Vagina (tissue), 2 donors: ENCODE results near the gene DCC.

Experiments
- POLR2AphosphoS5 ChIP-seq, 2 donors: sonication (generic); formaldehyde crosslinking; IDR thresholded peaks; one replicate each; pipeline ENCODE4 v1.9.0; 2017; ENCODE audit warnings: antibody characterized with exemption in 2 of 2, mild to moderate bottlenecking in 2 of 2, low read depth in 1 of 2; ENCODE audit not compliant: insufficient read depth in 1 of 2
- TF ChIP-seq, protein P1 (sequence below), 3 experiments: fragments of 450-650 bp in 2 of 3; fragments of 200-600 bp in 1 of 3; sonication (generic) in 1 of 3; IDR thresholded peaks; one replicate each; pipeline ENCODE4 v1.5.1; 2017 to 2019; ENCODE audit warnings: antibody characterized with exemption in 3 of 3, mild to moderate bottlenecking in 2 of 3, moderate library complexity in 2 of 3

DNA sequence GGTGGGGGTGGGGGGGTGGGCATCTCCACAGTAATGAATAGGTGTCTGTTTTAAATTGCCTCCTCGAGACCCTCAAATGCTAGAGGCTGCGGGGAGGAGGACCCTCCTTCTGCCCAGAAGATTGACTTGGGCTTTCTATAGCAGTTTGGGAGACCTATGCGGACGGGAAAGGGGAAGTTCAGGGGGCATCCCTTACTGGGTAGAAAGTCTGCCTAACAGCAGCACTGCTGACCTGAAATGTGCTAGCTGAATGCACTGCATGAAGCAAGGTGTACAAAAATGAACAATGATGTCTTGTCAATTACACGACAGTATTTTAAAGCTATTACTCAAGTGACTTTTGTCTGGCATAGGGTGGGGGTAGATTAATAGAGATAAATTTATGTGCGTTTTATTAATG lies 2.5 kb downstream of the DCC start:
- TF ChIP-seq, protein P1, sequence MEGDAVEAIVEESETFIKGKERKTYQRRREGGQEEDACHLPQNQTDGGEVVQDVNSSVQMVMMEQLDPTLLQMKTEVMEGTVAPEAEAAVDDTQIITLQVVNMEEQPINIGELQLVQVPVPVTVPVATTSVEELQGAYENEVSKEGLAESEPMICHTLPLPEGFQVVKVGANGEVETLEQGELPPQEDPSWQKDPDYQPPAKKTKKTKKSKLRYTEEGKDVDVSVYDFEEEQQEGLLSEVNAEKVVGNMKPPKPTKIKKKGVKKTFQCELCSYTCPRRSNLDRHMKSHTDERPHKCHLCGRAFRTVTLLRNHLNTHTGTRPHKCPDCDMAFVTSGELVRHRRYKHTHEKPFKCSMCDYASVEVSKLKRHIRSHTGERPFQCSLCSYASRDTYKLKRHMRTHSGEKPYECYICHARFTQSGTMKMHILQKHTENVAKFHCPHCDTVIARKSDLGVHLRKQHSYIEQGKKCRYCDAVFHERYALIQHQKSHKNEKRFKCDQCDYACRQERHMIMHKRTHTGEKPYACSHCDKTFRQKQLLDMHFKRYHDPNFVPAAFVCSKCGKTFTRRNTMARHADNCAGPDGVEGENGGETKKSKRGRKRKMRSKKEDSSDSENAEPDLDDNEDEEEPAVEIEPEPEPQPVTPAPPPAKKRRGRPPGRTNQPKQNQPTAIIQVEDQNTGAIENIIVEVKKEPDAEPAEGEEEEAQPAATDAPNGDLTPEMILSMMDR (IDR thresholded peaks at IDR 0.05): no peak
- no peak for TF ChIP-seq POLR2AphosphoS5 (IDR thresholded peaks at IDR 0.05; ENCODE audit: insufficient read depth in 1 of 2, low read depth in 1 of 2)
